Measurements from ENCODE around the gene PDIA4.
"Not testable (repeated sequence)": the region's sequence is repeated elsewhere in the genome, so short reads cannot be mapped to it uniquely, and the experiment has no call there.

The PDIA4 gene
- 88.7 to 112 reads per million in 2 donors for total RNA-seq

GRCh38 chr7:149028346-149029109, at the start of gene PDIA4:
Gene PDIA4 (minus strand): TSS chr7:149028505. CDS start chr7:149028408, 97 bp downstream.
- peak; percentile 99 for DNase-seq

- no peak for DNase-seq
Observed at GRCh38 chr7:149077594-149077993, 49.3 kb upstream of the PDIA4 start.

GRCh38 chr7:149075286-149075685, 47.0 kb upstream of the PDIA4 start:
- DNase-seq, result no peak

GRCh38 chr7:149074116-149074885, 46.0 kb upstream of the PDIA4 start:
- DNase-seq, result no peak

- no peak for DNase-seq
Observed at GRCh38 chr7:149072438-149072775, 44.1 kb upstream of the PDIA4 start.

- DNase-seq, result peak; percentile 20
Observed at GRCh38 chr7:149071641-149072437, 43.5 kb upstream of the PDIA4 start.

- DNase-seq, result no peak
Observed at GRCh38 chr7:149071182-149071635, 42.9 kb upstream of the PDIA4 start.

- DNase-seq, result no peak
Observed at GRCh38 chr7:149070372-149071125, 42.2 kb upstream of the PDIA4 start.

GRCh38 chr7:149067869-149068268, 39.6 kb upstream of the PDIA4 start:
- no peak for DNase-seq

- DNase-seq, result no peak
Observed at GRCh38 chr7:149063476-149063875, 35.2 kb upstream of the PDIA4 start.

GRCh38 chr7:149062217-149062899, 34.1 kb upstream of the PDIA4 start:
- not testable (repeated sequence) for DNase-seq

- DNase-seq, result no peak
Observed at GRCh38 chr7:149060156-149060555, 31.9 kb upstream of the PDIA4 start.

GRCh38 chr7:149053885-149054284, 25.6 kb upstream of the PDIA4 start:
- no peak for DNase-seq

- DNase-seq, result no peak
Observed at GRCh38 chr7:149053384-149053783, 25.1 kb upstream of the PDIA4 start.

GRCh38 chr7:149050941-149051340, 22.6 kb upstream of the PDIA4 start:
- DNase-seq, result no peak

GRCh38 chr7:149048805-149049204, 20.5 kb upstream of the PDIA4 start:
- DNase-seq, result no peak

- no peak for DNase-seq
Observed at GRCh38 chr7:149046416-149046815, 18.1 kb upstream of the PDIA4 start.

GRCh38 chr7:149043936-149044335, 15.6 kb upstream of the PDIA4 start:
- no peak for DNase-seq

- no peak for DNase-seq
Observed at GRCh38 chr7:149041350-149041749, 13.0 kb upstream of the PDIA4 start.

- not testable (repeated sequence) for DNase-seq
Observed at GRCh38 chr7:149038641-149039040, 10.3 kb upstream of the PDIA4 start.

- DNase-seq, result no peak
Observed at GRCh38 chr7:149036676-149037075, 8.4 kb upstream of the PDIA4 start.
